ENCODE results near the gene DKK3. TPM values are rescaled to one million over a fixed set of nuclear protein-coding genes. Genes with fewer than 3 reads are reported as not detected.

Gene DKK3
- total and polyA plus RNA-seq, 2 of the 13 experiments (the other 11 are each of a cell fraction or from before 2014, with no cell fraction given), result 0.09 to 0.67 TPM

- no peak for TF ChIP-seq GLMP (CRISPR knock-in tag; IDR thresholded peaks at IDR 0.05; ENCODE audit: borderline replicate concordance)
- TF ChIP-seq RAD21 (CRISPR knock-in tag; IDR thresholded peaks at IDR 0.05), result peak; percentile 82
- TF ChIP-seq RNF2 (conservative IDR thresholded peaks at IDR 0.05; ENCODE audit: low read depth), result peak; percentile 96
- TF ChIP-seq ZNF33B (CRISPR knock-in tag; IDR thresholded peaks at IDR 0.05), result no peak
- peak; percentile 46; the same call in 1 of the 2 replicates for TF ChIP-seq ZNF7 (CRISPR knock-in tag; IDR thresholded peaks at IDR 0.05)
- peak; percentile 53; the same call in 1 of the 2 replicates for TF ChIP-seq ATF7-NPFF (CRISPR knock-in tag; IDR thresholded peaks at IDR 0.05; ENCODE audit: low read depth)
- TF ChIP-seq KLF16 (CRISPR knock-in tag; IDR thresholded peaks at IDR 0.05), result peak in 1 of 2 experiments; percentile 94; a peak in 2 of 4 replicates
- peak; percentile 27; the same call in 1 of the 2 replicates for TF ChIP-seq BCL6 (CRISPR knock-in tag; IDR thresholded peaks at IDR 0.05)
- 0 out of 2 replicates have a peak, but pooled peaks have one; percentile 28 for TF ChIP-seq NFYC (CRISPR knock-in tag; IDR thresholded peaks at IDR 0.05)
- TF ChIP-seq DBP (CRISPR knock-in tag; IDR thresholded peaks at IDR 0.05; ENCODE audit: not compliant biosample characterization), result no peak
- 0 out of 2 replicates have a peak, but pooled peaks have one; percentile 12 for TF ChIP-seq MIER2 (CRISPR knock-in tag; IDR thresholded peaks at IDR 0.05)
- TF ChIP-seq MEIS2 (CRISPR knock-in tag; IDR thresholded peaks at IDR 0.05), result 0 out of 2 replicates have a peak, but pooled peaks have one; percentile 19
- peak; percentile 93 for TF ChIP-seq ZNF670 (CRISPR knock-in tag; IDR thresholded peaks at IDR 0.05; ENCODE audit: borderline replicate concordance)
- TF ChIP-seq ZNF788 (CRISPR knock-in tag; IDR thresholded peaks at IDR 0.05; ENCODE audit: borderline replicate concordance), result no peak; the same call in 1 of the 2 replicates
- 0 out of 2 replicates have a peak, but pooled peaks have one; percentile 43 for TF ChIP-seq ZNF510 (CRISPR knock-in tag; IDR thresholded peaks at IDR 0.05; ENCODE audit: low read depth)
- no peak for TF ChIP-seq ZHX2 (IDR thresholded peaks at IDR 0.05; ENCODE audit: low read depth)
- no peak for TF ChIP-seq ZHX2 (CRISPR knock-in tag; IDR thresholded peaks at IDR 0.05; ENCODE audit: borderline replicate concordance)
- no peak for TF ChIP-seq NR2F2 (IDR thresholded peaks at IDR 0.05; ENCODE audit: borderline replicate concordance, low read depth)
- peak; percentile 63; the same call in 1 of the 2 replicates for TF ChIP-seq ARNT2 (CRISPR knock-in tag; IDR thresholded peaks at IDR 0.05; ENCODE audit: low read depth)
- no peak for TF ChIP-seq SP1 (IDR thresholded peaks at IDR 0.05)
- no peak for TF ChIP-seq SP1 (CRISPR knock-in tag; IDR thresholded peaks at IDR 0.05)
- no peak for TF ChIP-seq SMARCC2 (IDR thresholded peaks at IDR 0.05)
Measured at GRCh38 chr11:12043959-12044791, 35.7 kb upstream of the DKK3 start (continued).

Measured in HepG2 (cell line).